AG04450 (cell line): ENCODE results near the gene FLT3LG. TPM values are rescaled to one million over a fixed set of nuclear protein-coding genes. Genes with fewer than 3 reads are reported as not detected.
A peak's percentile ranks its signal among the peaks of the same experiment; 100 is the strongest.

ENCODE experiments used
- CTCF ChIA-PET: fragments of 300-600, 350-600 bp; formaldehyde crosslinking; extraction: SDS; loops from one replicate; lab custom pipeline; 2022; ENCODE audit warnings: antibody characterized with exemption, inconsistent platforms; lab: Charles Lee
- POLR2A ChIA-PET: fragments of 350-600 bp; formaldehyde crosslinking; extraction: SDS; loops from one replicate; lab custom pipeline; 2021; ENCODE audit warnings: antibody characterized with exemption, inconsistent platforms; lab: Yijun Ruan, JAX
- DNase-seq: peaks from one replicate; pipeline ENCODE4 v3.0.0-alpha.2; 2011; ENCODE audit warnings: low read depth, low spot score
- H3K27ac ChIP-seq: one replicate; pipeline ENCODE4 v1.5.1; 2012; ENCODE audit warnings: low read depth, low read length, control low read depth
- H3K27me3 ChIP-seq: one replicate; pipeline ENCODE4 v1.6.0; 2012; ENCODE audit warnings: low read length; ENCODE audit not compliant: control insufficient read depth, insufficient read depth
- H3K4me3 ChIP-seq: 2 replicates; pipeline ENCODE4 v1.5.1; 2011; ENCODE audit warnings: mild to moderate bottlenecking, low read depth, low read length, control low read depth
- H3K9me3 ChIP-seq: 2 replicates; pipeline ENCODE4 v1.5.1; 2012; ENCODE audit warnings: low read length; ENCODE audit not compliant: control insufficient read depth, insufficient read depth
- CTCF ChIP-seq: IDR thresholded peaks from 2 replicates; pipeline ENCODE4 v1.5.1; 2011; ENCODE audit warnings: low read depth, low read length, control low read depth, inconsistent platforms
- polyA plus RNA-seq: library from polyadenylated mRNA; depleted of rRNA; stranded (reverse); fragments of >200 nt; gene quantifications from 2 replicates; pipeline ENCODE4 v1.2.3, GENCODE V29; 2011

FLT3LG gene
- polyA plus RNA-seq, 1 experiment: 3.7 TPM

GRCh38 chr19:49486232-49486631 is 12.2 kb downstream of the FLT3LG start:
- DNase-seq: no peak
- no peak for TF ChIP-seq CTCF
- Histone ChIP-seq H3K4me3 (no peak overlapping the region), H3K27me3 (no peaks in the 10 kb centered on the region), H3K9me3 (no peaks in the 10 kb centered on the region), H3K27ac (no peak overlapping the region)
- POLR2A ChIA-PET: no interaction called here
- CTCF ChIA-PET: no interaction called here

- CTCF ChIA-PET: interaction anchor here (0.6 kb wide), 1 partner anchor 449 kb away, joined by 7 read pairs; no protein-coding TSS in a partner anchor
- H3K9me3 ChIP-seq: no peaks in the 10 kb centered on the region
- no peaks in the 10 kb centered on the region for H3K27me3 ChIP-seq
- TF ChIP-seq CTCF: no peak
- H3K27ac ChIP-seq: no peak overlapping the region
- DNase-seq: no peak
- no peak overlapping the region for H3K4me3 ChIP-seq
- POLR2A ChIA-PET: interaction anchor here (1.5 kb wide), 1 partner anchor 9 kb away, joined by 11 read pairs; the partner anchor contains the start of gene RPS11
Measured at GRCh38 chr19:49486710-49487276, 12.8 kb downstream of the FLT3LG start.

- no peak for TF ChIP-seq CTCF
- POLR2A ChIA-PET: interaction anchor here (1.2 to 2.5 kb wide), 4 partner anchors 8 to 35 kb away, joined by 5 to 17 read pairs (median 11); partner anchors contain the start of genes ALDH16A1 and RPS11
- peak; percentile 99 for DNase-seq
- peak within 1 kb of the TSS; percentile 96 for H3K4me3 ChIP-seq
- peak within 1 kb of the TSS; percentile 82 for H3K27ac ChIP-seq
- H3K9me3 ChIP-seq: no peaks in the 10 kb centered on the region
- CTCF ChIA-PET: interaction anchor here (0.6 kb wide), 1 partner anchor 448 kb away, joined by 7 read pairs; no protein-coding TSS in a partner anchor
- no peaks in the 10 kb centered on the region for H3K27me3 ChIP-seq
Measured at GRCh38 chr19:49487277-49488045, 13.4 kb downstream of the FLT3LG start, which contains the start of gene RPL13A. Gene RPL13A (plus strand): TSS chr19:49487608. CDS start chr19:49487630, 22 bp downstream.

- Histone ChIP-seq H3K4me3 (peak overlapping the region; percentile 96), H3K9me3 (no peaks in the 10 kb centered on the region), H3K27me3 (no peaks in the 10 kb centered on the region), H3K27ac (peak overlapping the region; percentile 82)
- ChIA-PET POLR2A (interaction anchor here (0.7 to 2.5 kb wide), 7 partner anchors 8 to 153 kb away, joined by 3 to 17 read pairs (median 5); partner anchors contain the start of genes ALDH16A1, RCN3 and RPS11), CTCF (no interaction called here)
- no peak for TF ChIP-seq CTCF
- no peak for DNase-seq
Measured at GRCh38 chr19:49488046-49488862, 14.2 kb downstream of the FLT3LG start.
